K562 (cell line): Measurements from ENCODE around the gene DIMT1. TPM values are rescaled to one million over a fixed set of nuclear protein-coding genes. Genes with fewer than 3 reads are reported as not detected.
A peak's percentile ranks its signal among the peaks of the same experiment; 100 is the strongest.

Experiments
- ATAC-seq: fragments of 200-7000 bp; cut with Tn5 transposase; 3 replicates; pipeline ENCODE4 v1.9.1; 2020; ENCODE audit warnings: moderate library complexity
- BruUV-seq: library from RNA; stranded (reverse); fragments of 400-500 nt; replicated peaks from 2 replicates; lab custom pipeline; 2021; lab: Mats Ljungman, UMichigan
- CTCF ChIA-PET: fragments of 300-600 bp; formaldehyde crosslinking; extraction: SDS; loops from one replicate; lab custom pipeline; 2021; ENCODE audit warnings: low intra/inter-chr PET ratio; lab: Yijun Ruan, JAX
- POLR2A ChIA-PET: fragments of 300-600, 350-650 bp; sonication (Branson Sonifier 250); formaldehyde crosslinking; extraction: SDS; loops from one replicate; lab custom pipeline; 2021; ENCODE audit warnings: antibody characterized with exemption, inconsistent platforms; lab: Yijun Ruan, JAX
- DNase-seq, 4 experiments: peaks; one replicate each; pipeline versions ENCODE4 v3.0.0 to v3.0.0-alpha.2; 2011 to 2018; ENCODE audit warnings: low spot score in 3 of 4, mixed read lengths in 3 of 4; ENCODE audit errors: extremely low read depth in 1 of 4
- FAIRE-seq: peaks from 2 replicates; lab custom pipeline; 2011; peaks lifted over from hg19 to GRCh38; lab: Jason Lieb, UNC
- H2AFZ ChIP-seq: 2 replicates; pipeline ENCODE4 v1.6.0; 2011; ENCODE audit warnings: low read depth, low read length, control low read depth, inconsistent platforms
- H3K27ac ChIP-seq: fragments of 200-600 bp; 3 replicates; pipeline ENCODE4 v1.8.0; 2011; ENCODE audit warnings: low read depth, mild to moderate bottlenecking, control low read depth, inconsistent platforms, low read length, moderate library complexity, mixed read lengths; ENCODE audit errors: extremely low read depth
- H3K27me3 ChIP-seq, 2 experiments: fragments of 300-600 bp in 1 of 2; 2 replicates in 1 of 2; 3 replicates in 1 of 2; pipeline versions ENCODE4 v1.6.0 to v1.8.0; 2011; ENCODE audit warnings: inconsistent platforms in 2 of 2, low read length in 2 of 2, mild to moderate bottlenecking in 1 of 2, mixed read lengths in 1 of 2, moderate library complexity in 1 of 2; ENCODE audit not compliant: control insufficient read depth in 2 of 2, insufficient read depth in 2 of 2
- H3K36me3 ChIP-seq: fragments of 300-600 bp; 3 replicates; pipeline ENCODE4 v1.8.0; 2011; ENCODE audit warnings: mild to moderate bottlenecking, low read length, inconsistent platforms; ENCODE audit not compliant: control insufficient read depth, insufficient read depth
- H3K4me1 ChIP-seq, 2 experiments: fragments of 200-600 bp in 1 of 2; replicated peaks in 1 of 2; 2 replicates in 1 of 2; 3 replicates in 1 of 2; pipeline versions ENCODE4 v1.5.1 to v1.8.0; 2011; ENCODE audit warnings: inconsistent platforms in 2 of 2, low read length in 2 of 2, mild to moderate bottlenecking in 1 of 2, mixed read lengths in 1 of 2, moderate library complexity in 1 of 2; ENCODE audit not compliant: control insufficient read depth in 2 of 2, insufficient read depth in 2 of 2
- H3K4me2 ChIP-seq: 2 replicates; pipeline ENCODE4 v1.6.1; 2011; ENCODE audit warnings: low read length, control low read depth, inconsistent platforms, mixed read lengths; ENCODE audit not compliant: insufficient read depth
- H3K4me3 ChIP-seq: fragments of 200-600 bp; sonication (generic), shearing (Covaris generic); 2 replicates; pipeline ENCODE4 v1.5.1; 2016; ENCODE audit warnings: control low read depth, inconsistent platforms
- H3K79me2 ChIP-seq: fragments of 200-600 bp; 3 replicates; pipeline ENCODE4 v1.8.0; 2011; ENCODE audit warnings: low read length, inconsistent platforms; ENCODE audit not compliant: control insufficient read depth, insufficient read depth
- H3K9ac ChIP-seq, 2 experiments: 2 replicates each; pipeline versions ENCODE4 v1.6.0 to v1.6.1; 2011; ENCODE audit warnings: low read depth in 2 of 2, low read length in 2 of 2, control low read depth in 1 of 2, inconsistent platforms in 1 of 2, mild to moderate bottlenecking in 1 of 2, mixed read lengths in 1 of 2; ENCODE audit not compliant: insufficient read depth in 1 of 2
- H3K9me1 ChIP-seq: one replicate; pipeline ENCODE4 v1.6.0; 2011; ENCODE audit warnings: inconsistent platforms, mild to moderate bottlenecking, low read length, moderate library complexity; ENCODE audit not compliant: control insufficient read depth, insufficient read depth
- H3K9me3 ChIP-seq: replicated peaks from 2 replicates; pipeline ENCODE4 v1.5.1; 2011; ENCODE audit warnings: low read depth, low read length, inconsistent platforms; ENCODE audit not compliant: control insufficient read depth, insufficient read depth
- H4K20me1 ChIP-seq: replicated peaks from 2 replicates; pipeline ENCODE4 v1.6.1; 2011; ENCODE audit warnings: low read length, inconsistent platforms, mixed read lengths; ENCODE audit not compliant: control insufficient read depth, insufficient read depth
- CHD4 ChIP-seq: fragments of 200-600 bp; sonication (generic); IDR thresholded peaks from 3 replicates; pipeline ENCODE4 v1.6.1; 2012; ENCODE audit warnings: low read depth, mild to moderate bottlenecking, mixed read lengths, low read length, inconsistent platforms; ENCODE audit not compliant: insufficient read depth, insufficient replicate concordance, poor library complexity, severe bottlenecking
- HMG20B ChIP-seq: fragments of 250-450 bp; sonication (Bioruptor Pico); IDR thresholded peaks from 2 replicates; pipeline ENCODE4 v1.5.0; 2021; ENCODE audit warnings: mild to moderate bottlenecking
- SMAD3 ChIP-seq: fragments of 450-650 bp; formaldehyde crosslinking; conservative IDR thresholded peaks from 2 replicates; pipeline ENCODE4 v1.4.0; 2020; ENCODE audit warnings: mild to moderate bottlenecking
- WGBS: fragments of 100-300 bp; shearing (Covaris generic); methylation state at CpG from one replicate; pipeline ENCODE4 v1.1.6; 2016; ENCODE audit warnings: low coverage, mixed read lengths; ENCODE audit not compliant: insufficient coverage; ENCODE audit errors: missing lambda C conversion rate; 5-methylcytosine and 5-hydroxymethylcytosine counted together
- in situ Hi-C: fragments of 300-500 bp; cut with MboI; formaldehyde crosslinking; loops from 4 replicates; pipeline ENCODE4 v1.15.0; 2018; ENCODE audit warnings: inconsistent platforms, mixed read lengths
- intact Hi-C: fragments of 100-400 bp; cut with micrococcal nuclease; formaldehyde crosslinking; loops from 2 replicates; pipeline ENCODE4 v1.14.2; 2022
- polyA plus RNA-seq, 8 experiments: library from polyadenylated mRNA; depleted of rRNA in 4 of 8; stranded (reverse) in 5 of 8; unstranded in 3 of 8; fragments of >200 nt; fragmentation: Nextera tagmentation in 2 of 8; fragmentation: Illumina TruSeq in 1 of 8; extraction: Ambion mirVana in 2 of 8; extraction: Trizol in 1 of 8; gene quantifications; 2 replicates each; pipeline versions ENCODE4 v1.2.1 to v1.2.3, GENCODE V29; 2011 to 2014; ENCODE audit warnings: inconsistent platforms in 1 of 8, missing spikeins in 1 of 8
- total RNA-seq, 7 experiments: library from RNA; depleted of rRNA in 6 of 7; stranded (reverse); fragments of >200 nt in 6 of 7; fragmentation: Illumina TruSeq in 2 of 7; extraction: Trizol in 2 of 7; gene quantifications; 2 replicates each; pipeline versions ENCODE4 v1.2.1 to v1.2.3, GENCODE V29; 2011 to 2021; ENCODE audit warnings: low replicate concordance in 1 of 7
- TF ChIP-seq, protein P1 (sequence below): fragments of 450-650 bp; formaldehyde crosslinking; IDR thresholded peaks from 2 replicates; pipeline ENCODE4 v1.4.0; 2022; ENCODE audit warnings: missing genetic modification characterization
- TF ChIP-seq, protein P2 (sequence below), 2 experiments: fragments of 450-650 bp; formaldehyde crosslinking in 1 of 2; IDR thresholded peaks; 2 replicates each; pipeline versions ENCODE4 v1.4.0 to v1.6.1; 2014 to 2020; ENCODE audit warnings: mild to moderate bottlenecking in 2 of 2, borderline replicate concordance in 1 of 2, low read depth in 1 of 2

DIMT1 gene
- total and polyA plus RNA-seq, 9 of the 15 experiments (the other 6 are each of a cell fraction or from before 2014, with no cell fraction given), result 28.9 to 85.3 (median 54.1) TPM

DNA sequence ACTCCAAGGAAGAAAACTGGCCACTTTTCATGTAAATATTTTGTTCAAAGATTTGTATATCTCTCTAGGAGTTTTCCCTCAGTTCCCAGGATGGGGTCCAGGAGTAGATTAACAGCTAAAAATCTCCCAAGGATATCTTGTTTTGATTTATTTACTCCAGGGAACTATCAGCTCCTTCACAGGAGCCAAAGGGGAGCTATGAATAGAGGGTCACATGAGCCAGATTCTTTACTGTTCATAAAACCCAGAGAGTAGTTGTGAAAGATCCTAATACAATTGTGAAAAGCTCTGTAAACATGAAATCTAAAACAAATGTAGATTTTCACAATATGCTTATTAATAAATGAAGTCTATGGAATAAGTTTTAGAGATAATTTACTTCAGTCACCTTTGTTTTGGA is 16.9 kb downstream of the DIMT1 start:
- H3K27me3 ChIP-seq, result no peaks in the 10 kb centered on the region
- ChIA-PET CTCF (no interaction called here), POLR2A (interaction anchor here (0.7 to 4.5 kb wide), 3 partner anchors 9 to 25 kb away, joined by 3 to 50 read pairs (median 4); partner anchors contain the start of genes DIMT1 and IPO11)
- ATAC-seq, result no peak
- no peaks in the 10 kb centered on the region for H3K9me3 ChIP-seq
- H3K4me2 ChIP-seq, result no peak overlapping the region
- no peak for FAIRE-seq
- H4K20me1 ChIP-seq, result no peaks in the 10 kb centered on the region
- DNase-seq, result no peak
- no peak overlapping the region for H2AFZ ChIP-seq
- H3K27ac ChIP-seq, result no peak overlapping the region
- H3K9me1 ChIP-seq, result no peaks in the 10 kb centered on the region
- TF ChIP-seq, protein P1, sequence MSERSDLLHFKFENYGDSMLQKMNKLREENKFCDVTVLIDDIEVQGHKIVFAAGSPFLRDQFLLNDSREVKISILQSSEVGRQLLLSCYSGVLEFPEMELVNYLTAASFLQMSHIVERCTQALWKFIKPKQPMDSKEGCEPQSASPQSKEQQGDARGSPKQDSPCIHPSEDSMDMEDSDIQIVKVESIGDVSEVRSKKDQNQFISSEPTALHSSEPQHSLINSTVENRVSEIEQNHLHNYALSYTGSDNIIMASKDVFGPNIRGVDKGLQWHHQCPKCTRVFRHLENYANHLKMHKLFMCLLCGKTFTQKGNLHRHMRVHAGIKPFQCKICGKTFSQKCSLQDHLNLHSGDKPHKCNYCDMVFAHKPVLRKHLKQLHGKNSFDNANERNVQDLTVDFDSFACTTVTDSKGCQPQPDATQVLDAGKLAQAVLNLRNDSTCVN (CRISPR knock-in tag), result no peak
- TF ChIP-seq SMAD3 (CRISPR knock-in tag), result no peak
- no peak for TF ChIP-seq HMG20B (CRISPR knock-in tag)
- TF ChIP-seq, all 486 proteins: peak for 0
- Histone ChIP-seq H3K79me2 (no peaks in the 10 kb centered on the region), H3K36me3 (peaks cover 87% of the 10 kb centered on the region), H3K4me3 (no peak overlapping the region), H3K9ac (no peak overlapping the region), H3K4me1 (no peaks in the 10 kb centered on the region)
- intact Hi-C loops (no loop called here), in situ Hi-C loops (no loop called here)
- BruUV-seq, result no TSS peak

DNA sequence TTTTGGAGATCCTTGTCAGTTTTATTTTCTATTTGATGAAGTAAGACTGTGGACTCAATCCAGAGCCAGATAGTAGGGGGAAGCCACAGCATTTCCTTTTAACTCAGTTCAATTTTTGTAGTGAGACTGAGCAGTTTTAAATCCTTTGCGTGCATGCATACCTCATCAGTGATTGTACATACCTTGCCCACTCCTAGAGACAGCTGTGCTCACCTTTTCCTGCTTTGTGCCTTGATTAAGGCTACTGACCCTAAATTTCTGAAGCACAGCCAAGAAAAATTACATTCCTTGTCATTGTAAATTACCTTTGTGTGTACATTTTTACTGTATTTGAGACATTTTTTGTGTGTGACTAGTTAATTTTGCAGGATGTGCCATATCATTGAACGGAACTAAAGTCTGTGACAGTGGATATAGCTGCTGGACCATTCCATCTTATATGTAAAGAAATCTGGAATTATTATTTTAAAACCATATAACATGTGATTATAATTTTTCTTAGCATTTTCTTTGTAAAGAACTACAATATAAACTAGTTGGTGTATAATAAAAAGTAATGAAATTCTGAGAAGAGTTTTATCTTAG is 17.8 kb downstream of the DIMT1 start:
- H3K27ac ChIP-seq, result no peak overlapping the region
- no peak for TF ChIP-seq CHD4
- TF ChIP-seq, protein P2, sequence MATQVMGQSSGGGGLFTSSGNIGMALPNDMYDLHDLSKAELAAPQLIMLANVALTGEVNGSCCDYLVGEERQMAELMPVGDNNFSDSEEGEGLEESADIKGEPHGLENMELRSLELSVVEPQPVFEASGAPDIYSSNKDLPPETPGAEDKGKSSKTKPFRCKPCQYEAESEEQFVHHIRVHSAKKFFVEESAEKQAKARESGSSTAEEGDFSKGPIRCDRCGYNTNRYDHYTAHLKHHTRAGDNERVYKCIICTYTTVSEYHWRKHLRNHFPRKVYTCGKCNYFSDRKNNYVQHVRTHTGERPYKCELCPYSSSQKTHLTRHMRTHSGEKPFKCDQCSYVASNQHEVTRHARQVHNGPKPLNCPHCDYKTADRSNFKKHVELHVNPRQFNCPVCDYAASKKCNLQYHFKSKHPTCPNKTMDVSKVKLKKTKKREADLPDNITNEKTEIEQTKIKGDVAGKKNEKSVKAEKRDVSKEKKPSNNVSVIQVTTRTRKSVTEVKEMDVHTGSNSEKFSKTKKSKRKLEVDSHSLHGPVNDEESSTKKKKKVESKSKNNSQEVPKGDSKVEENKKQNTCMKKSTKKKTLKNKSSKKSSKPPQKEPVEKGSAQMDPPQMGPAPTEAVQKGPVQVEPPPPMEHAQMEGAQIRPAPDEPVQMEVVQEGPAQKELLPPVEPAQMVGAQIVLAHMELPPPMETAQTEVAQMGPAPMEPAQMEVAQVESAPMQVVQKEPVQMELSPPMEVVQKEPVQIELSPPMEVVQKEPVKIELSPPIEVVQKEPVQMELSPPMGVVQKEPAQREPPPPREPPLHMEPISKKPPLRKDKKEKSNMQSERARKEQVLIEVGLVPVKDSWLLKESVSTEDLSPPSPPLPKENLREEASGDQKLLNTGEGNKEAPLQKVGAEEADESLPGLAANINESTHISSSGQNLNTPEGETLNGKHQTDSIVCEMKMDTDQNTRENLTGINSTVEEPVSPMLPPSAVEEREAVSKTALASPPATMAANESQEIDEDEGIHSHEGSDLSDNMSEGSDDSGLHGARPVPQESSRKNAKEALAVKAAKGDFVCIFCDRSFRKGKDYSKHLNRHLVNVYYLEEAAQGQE (IDR thresholded peaks at IDR 0.05; ENCODE audit: borderline replicate concordance), result no peak
- TF ChIP-seq, protein P2 (CRISPR knock-in tag; IDR thresholded peaks at IDR 0.05; ENCODE audit: low read depth), result no peak

More for the DNA sequence above, 17.8 kb downstream of the DIMT1 start:
- ChIA-PET CTCF (no interaction called here), POLR2A (interaction anchor here (1.4 kb wide), 1 partner anchor 18 kb away, joined by 5 read pairs; the partner anchor contains the start of gene DIMT1)
- H2AFZ ChIP-seq, result no peak overlapping the region
- DNase-seq (no peak), ATAC-seq (no peak), FAIRE-seq (no peak)
- H3K79me2 ChIP-seq, result no peaks in the 10 kb centered on the region
- WGBS, result 92% methylated on average over 2 of the region's 2 CpGs
- no peaks in the 10 kb centered on the region for H3K27me3 ChIP-seq
- H3K4me2 ChIP-seq, result no peak overlapping the region
- in situ Hi-C loops (no loop called here), intact Hi-C loops (no loop called here)
- no peaks in the 10 kb centered on the region for H3K4me1 ChIP-seq
- H3K9me1 ChIP-seq, result no peaks in the 10 kb centered on the region
- no peak overlapping the region for H3K4me3 ChIP-seq
- TSS peak; percentile 15 for BruUV-seq
- no peaks in the 10 kb centered on the region for H4K20me1 ChIP-seq
- H3K9me3 ChIP-seq, result no peaks in the 10 kb centered on the region
- no peak overlapping the region for H3K9ac ChIP-seq
- peaks cover 87% of the 10 kb centered on the region for H3K36me3 ChIP-seq
